K562 (cell line): ENCODE results near the gene CPM. TPM values are rescaled to one million over a fixed set of nuclear protein-coding genes. Genes with fewer than 3 reads are reported as not detected.
A peak's percentile ranks its signal among the peaks of the same experiment; 100 is the strongest.
"Not testable (repeated sequence)": the region's sequence is repeated elsewhere in the genome, so short reads cannot be mapped to it uniquely, and the experiment has no call there.

ENCODE experiments used
- ATAC-seq: fragments of 200-7000 bp; cut with Tn5 transposase; 3 replicates; pipeline ENCODE4 v1.9.1; 2020; ENCODE audit warnings: moderate library complexity
- BruUV-seq: library from RNA; stranded (reverse); fragments of 400-500 nt; replicated peaks from 2 replicates; lab custom pipeline; 2021; lab: Mats Ljungman, UMichigan
- CTCF ChIA-PET: fragments of 300-600 bp; formaldehyde crosslinking; extraction: SDS; loops from one replicate; lab custom pipeline; 2021; ENCODE audit warnings: low intra/inter-chr PET ratio; lab: Yijun Ruan, JAX
- POLR2A ChIA-PET: fragments of 300-600, 350-650 bp; sonication (Branson Sonifier 250); formaldehyde crosslinking; extraction: SDS; loops from one replicate; lab custom pipeline; 2021; ENCODE audit warnings: antibody characterized with exemption, inconsistent platforms; lab: Yijun Ruan, JAX
- DNase-seq, 4 experiments: peaks; one replicate each; pipeline versions ENCODE4 v3.0.0 to v3.0.0-alpha.2; 2011 to 2018; ENCODE audit warnings: low spot score in 3 of 4, mixed read lengths in 3 of 4; ENCODE audit errors: extremely low read depth in 1 of 4
- FAIRE-seq: peaks from 2 replicates; lab custom pipeline; 2011; peaks lifted over from hg19 to GRCh38; lab: Jason Lieb, UNC
- H2AFZ ChIP-seq: 2 replicates; pipeline ENCODE4 v1.6.0; 2011; ENCODE audit warnings: low read depth, low read length, control low read depth, inconsistent platforms
- H3K27ac ChIP-seq: fragments of 200-600 bp; 3 replicates; pipeline ENCODE4 v1.8.0; 2011; ENCODE audit warnings: low read depth, mild to moderate bottlenecking, control low read depth, inconsistent platforms, low read length, moderate library complexity, mixed read lengths; ENCODE audit errors: extremely low read depth
- H3K27me3 ChIP-seq, 2 experiments: fragments of 300-600 bp in 1 of 2; 2 replicates in 1 of 2; 3 replicates in 1 of 2; pipeline versions ENCODE4 v1.6.0 to v1.8.0; 2011; ENCODE audit warnings: inconsistent platforms in 2 of 2, low read length in 2 of 2, mild to moderate bottlenecking in 1 of 2, mixed read lengths in 1 of 2, moderate library complexity in 1 of 2; ENCODE audit not compliant: control insufficient read depth in 2 of 2, insufficient read depth in 2 of 2
- H3K36me3 ChIP-seq: fragments of 300-600 bp; 3 replicates; pipeline ENCODE4 v1.8.0; 2011; ENCODE audit warnings: mild to moderate bottlenecking, low read length, inconsistent platforms; ENCODE audit not compliant: control insufficient read depth, insufficient read depth
- H3K4me1 ChIP-seq, 2 experiments: fragments of 200-600 bp in 1 of 2; replicated peaks in 1 of 2; 2 replicates in 1 of 2; 3 replicates in 1 of 2; pipeline versions ENCODE4 v1.5.1 to v1.8.0; 2011; ENCODE audit warnings: inconsistent platforms in 2 of 2, low read length in 2 of 2, mild to moderate bottlenecking in 1 of 2, mixed read lengths in 1 of 2, moderate library complexity in 1 of 2; ENCODE audit not compliant: control insufficient read depth in 2 of 2, insufficient read depth in 2 of 2
- H3K4me2 ChIP-seq: 2 replicates; pipeline ENCODE4 v1.6.1; 2011; ENCODE audit warnings: low read length, control low read depth, inconsistent platforms, mixed read lengths; ENCODE audit not compliant: insufficient read depth
- H3K4me3 ChIP-seq: fragments of 200-600 bp; sonication (generic), shearing (Covaris generic); 2 replicates; pipeline ENCODE4 v1.5.1; 2016; ENCODE audit warnings: control low read depth, inconsistent platforms
- H3K79me2 ChIP-seq: fragments of 200-600 bp; 3 replicates; pipeline ENCODE4 v1.8.0; 2011; ENCODE audit warnings: low read length, inconsistent platforms; ENCODE audit not compliant: control insufficient read depth, insufficient read depth
- H3K9ac ChIP-seq, 2 experiments: 2 replicates each; pipeline versions ENCODE4 v1.6.0 to v1.6.1; 2011; ENCODE audit warnings: low read depth in 2 of 2, low read length in 2 of 2, control low read depth in 1 of 2, inconsistent platforms in 1 of 2, mild to moderate bottlenecking in 1 of 2, mixed read lengths in 1 of 2; ENCODE audit not compliant: insufficient read depth in 1 of 2
- H3K9me1 ChIP-seq: one replicate; pipeline ENCODE4 v1.6.0; 2011; ENCODE audit warnings: inconsistent platforms, mild to moderate bottlenecking, low read length, moderate library complexity; ENCODE audit not compliant: control insufficient read depth, insufficient read depth
- H3K9me3 ChIP-seq: replicated peaks from 2 replicates; pipeline ENCODE4 v1.5.1; 2011; ENCODE audit warnings: low read depth, low read length, inconsistent platforms; ENCODE audit not compliant: control insufficient read depth, insufficient read depth
- H4K20me1 ChIP-seq: replicated peaks from 2 replicates; pipeline ENCODE4 v1.6.1; 2011; ENCODE audit warnings: low read length, inconsistent platforms, mixed read lengths; ENCODE audit not compliant: control insufficient read depth, insufficient read depth
- CEBPB ChIP-seq: fragments of 450-650 bp; IDR thresholded peaks from 2 replicates; pipeline ENCODE4 v1.6.1; 2016; ENCODE audit warnings: missing genetic modification characterization, missing compliant biosample characterization
- CEBPG ChIP-seq, 3 experiments: fragments of 200-800 bp in 1 of 3; sonication (Bioruptor generic) in 1 of 3; sonication (generic) in 1 of 3; formaldehyde crosslinking in 1 of 3; IDR thresholded peaks in 2 of 3; conservative IDR thresholded peaks in 1 of 3; 2 replicates each; pipeline versions ENCODE4 v1.6.1 to v1.8.0; 2016 to 2022; ENCODE audit warnings: missing compliant biosample characterization in 2 of 3, missing genetic modification characterization in 2 of 3, mild to moderate bottlenecking in 1 of 3, missing genetic modification reagents in 1 of 3
- CTCF ChIP-seq, 3 experiments: IDR thresholded peaks in 2 of 3; conservative IDR thresholded peaks in 1 of 3; 2 replicates each; pipeline ENCODE4 v1.5.1; 2011 to 2012; ENCODE audit warnings: low read length in 3 of 3, mild to moderate bottlenecking in 3 of 3, control low read depth in 2 of 3, improper control_type of control experiment in 1 of 3, inconsistent platforms in 1 of 3, low read depth in 1 of 3, mixed read lengths in 1 of 3, moderate library complexity in 1 of 3; ENCODE audit not compliant: insufficient read depth in 2 of 3
- RAD21 ChIP-seq, 2 experiments: fragments of 250-450 bp in 1 of 2; fragments of 450-650 bp in 1 of 2; sonication (Bioruptor Pico) in 1 of 2; formaldehyde crosslinking in 1 of 2; IDR thresholded peaks in 1 of 2; conservative IDR thresholded peaks in 1 of 2; 2 replicates each; pipeline versions ENCODE4 v1.4.0 to v1.8.0; 2020 to 2022; ENCODE audit warnings: mild to moderate bottlenecking in 2 of 2, moderate library complexity in 1 of 2
- REST ChIP-seq, 2 experiments: fragments of 450-650 bp; formaldehyde crosslinking in 1 of 2; IDR thresholded peaks; 2 replicates each; pipeline versions ENCODE4 v1.4.0 to v1.6.1; 2014 to 2020; ENCODE audit warnings: mild to moderate bottlenecking in 2 of 2, borderline replicate concordance in 1 of 2, low read depth in 1 of 2
- SMC3 ChIP-seq: conservative IDR thresholded peaks from 2 replicates; pipeline ENCODE4 v1.6.1; 2011; ENCODE audit warnings: low read depth, low read length, improper control_type of control experiment; ENCODE audit not compliant: insufficient read depth
- WGBS: fragments of 100-300 bp; shearing (Covaris generic); methylation state at CpG from one replicate; pipeline ENCODE4 v1.1.6; 2016; ENCODE audit warnings: low coverage, mixed read lengths; ENCODE audit not compliant: insufficient coverage; ENCODE audit errors: missing lambda C conversion rate; 5-methylcytosine and 5-hydroxymethylcytosine counted together
- in situ Hi-C: fragments of 300-500 bp; cut with MboI; formaldehyde crosslinking; loops from 4 replicates; pipeline ENCODE4 v1.15.0; 2018; ENCODE audit warnings: inconsistent platforms, mixed read lengths
- intact Hi-C: fragments of 100-400 bp; cut with micrococcal nuclease; formaldehyde crosslinking; loops from 2 replicates; pipeline ENCODE4 v1.14.2; 2022
- polyA plus RNA-seq, 8 experiments: library from polyadenylated mRNA; depleted of rRNA in 4 of 8; stranded (reverse) in 5 of 8; unstranded in 3 of 8; fragments of >200 nt; fragmentation: Nextera tagmentation in 2 of 8; fragmentation: Illumina TruSeq in 1 of 8; extraction: Ambion mirVana in 2 of 8; extraction: Trizol in 1 of 8; gene quantifications; 2 replicates each; pipeline versions ENCODE4 v1.2.1 to v1.2.3, GENCODE V29; 2011 to 2014; ENCODE audit warnings: inconsistent platforms in 1 of 8, missing spikeins in 1 of 8
- total RNA-seq, 7 experiments: library from RNA; depleted of rRNA in 6 of 7; stranded (reverse); fragments of >200 nt in 6 of 7; fragmentation: Illumina TruSeq in 2 of 7; extraction: Trizol in 2 of 7; gene quantifications; 2 replicates each; pipeline versions ENCODE4 v1.2.1 to v1.2.3, GENCODE V29; 2011 to 2021; ENCODE audit warnings: low replicate concordance in 1 of 7

CPM gene
- total and polyA plus RNA-seq, 9 of the 15 experiments (the other 6 are each of a cell fraction or from before 2014, with no cell fraction given), result 0.31 TPM; not detected in 8

- peak; percentile 53 for TF ChIP-seq CEBPB (tag)
- H3K4me1 ChIP-seq; BruUV-seq; H3K9ac ChIP-seq; H3K4me3 ChIP-seq; H4K20me1 ChIP-seq; H3K27ac ChIP-seq; H3K9me1 ChIP-seq; H3K36me3 ChIP-seq; POLR2A ChIA-PET; CTCF ChIA-PET; H3K79me2 ChIP-seq; H3K9me3 ChIP-seq; TF ChIP-seq CEBPG (CRISPR knock-in tag; IDR thresholded peaks at IDR 0.05); REST (CRISPR knock-in tag; IDR thresholded peaks at IDR 0.05; ENCODE audit: low read depth): not testable (repeated sequence)
- 0 out of 4 replicates have a peak, but pooled peaks of 1 of the 2 experiments have one; percentile 22 for TF ChIP-seq CEBPG (tag; conservative IDR thresholded peaks at IDR 0.05 in 1 of 2, IDR thresholded peaks at IDR 0.05 in 1 of 2)
- TF ChIP-seq REST (IDR thresholded peaks at IDR 0.05; ENCODE audit: borderline replicate concordance), result peak; percentile 48; the same call in 1 of the 2 replicates
- TF ChIP-seq CTCF (IDR thresholded peaks at IDR 0.05 in 2 of 3, conservative IDR thresholded peaks at IDR 0.05 in 1 of 3; ENCODE audit: insufficient read depth in 2 of 3, low read depth in 1 of 3, low read length in 3 of 3), result peak; percentile 43 to 72 (median 45); a peak in 4 of 6 replicates
- peak; percentile 49; the same call in 1 of the 2 replicates for TF ChIP-seq SMC3
- TF ChIP-seq RAD21 (CRISPR knock-in tag; conservative IDR thresholded peaks at IDR 0.05 in 1 of 2, IDR thresholded peaks at IDR 0.05 in 1 of 2), result peak; percentile 65 to 82
- DNase-seq (peak in 3 of 4 experiments; percentile 19 to 53 (median 38)), ATAC-seq (peak; percentile 76), FAIRE-seq (peak; percentile 76)
- 0 out of 2 replicates have a peak overlapping the region, but pooled peaks have one; percentile 35 for H2AFZ ChIP-seq
- H3K4me2 ChIP-seq, result peak overlapping the region; percentile 26; the same call in 1 of the 2 replicates
- intact Hi-C loops (loop anchor here (1.0 to 5.0 kb wide), 2 partner anchors 206 to 388 kb away; no protein-coding TSS in a partner anchor), in situ Hi-C loops (loop anchor here (25.0 kb wide), 1 partner anchor 198 kb away; no protein-coding TSS in a partner anchor)
- H3K27me3 ChIP-seq, result peaks cover 10 to 27% of the 10 kb centered on the region in 2 experiments; a peak in 4 of 5 replicates
- 6% methylated on average over 8 of the region's 8 CpGs for WGBS
Measured at GRCh38 chr12:68863886-68864454, 69.0 kb downstream of the CPM start.
